Measurements from ENCODE around the gene LEPR. TPM values are rescaled to one million over a fixed set of nuclear protein-coding genes. Genes with fewer than 3 reads are reported as not detected.

The LEPR gene
- total RNA-seq, 1 experiment from 2014 or later: 5.3 TPM

DNA sequence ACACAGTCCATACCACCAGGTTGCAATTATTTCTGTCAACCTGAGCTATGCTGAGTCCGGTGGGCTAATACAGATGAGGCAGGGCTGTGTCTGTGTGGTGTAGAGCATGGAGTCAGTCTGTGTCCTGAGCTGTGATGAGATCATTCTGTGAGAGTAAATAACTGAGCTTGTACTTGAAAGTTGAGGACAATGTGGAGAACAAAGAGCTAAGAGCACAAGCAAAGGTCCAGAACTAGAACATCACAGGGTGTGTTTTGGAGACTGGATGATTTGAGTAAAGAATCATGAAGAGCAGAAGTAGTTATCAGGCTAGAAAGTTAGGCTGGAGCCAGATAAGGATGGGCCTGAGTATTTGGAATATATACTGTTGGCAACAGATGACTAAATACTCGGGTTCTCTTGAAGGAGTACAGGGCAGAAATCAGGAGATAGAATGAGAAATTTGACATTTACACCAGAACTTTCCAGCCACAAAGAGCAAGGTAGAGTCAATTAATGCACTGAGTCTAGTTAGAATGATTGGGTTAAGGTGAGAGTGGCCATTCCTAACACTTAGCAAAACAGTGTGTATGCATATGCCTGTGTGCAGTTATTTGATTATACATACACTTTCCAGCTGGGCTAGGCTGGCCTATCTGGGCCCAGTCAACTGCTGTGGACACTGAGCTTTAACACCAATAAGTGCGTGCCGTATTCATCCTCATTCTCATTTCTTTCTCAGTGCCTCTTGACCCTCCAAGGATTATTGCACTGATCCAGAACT, 48.8 kb downstream of the LEPR start:
- Mint-ChIP-seq H3K4me1 (peaks cover 4% of the 10 kb centered on the region), H3K9me3 (peaks cover 9% of the 10 kb centered on the region), H3K4me3 (no peak overlapping the region), H3K27me3 (ENCODE audit: low read depth) (no peaks in the 10 kb centered on the region), H3K27ac (no peak overlapping the region), H3K36me3 (0 out of 2 replicates have a peak, but pooled peaks cover 2% of the 10 kb centered on the region)
- TF ChIP-seq, protein P1, sequence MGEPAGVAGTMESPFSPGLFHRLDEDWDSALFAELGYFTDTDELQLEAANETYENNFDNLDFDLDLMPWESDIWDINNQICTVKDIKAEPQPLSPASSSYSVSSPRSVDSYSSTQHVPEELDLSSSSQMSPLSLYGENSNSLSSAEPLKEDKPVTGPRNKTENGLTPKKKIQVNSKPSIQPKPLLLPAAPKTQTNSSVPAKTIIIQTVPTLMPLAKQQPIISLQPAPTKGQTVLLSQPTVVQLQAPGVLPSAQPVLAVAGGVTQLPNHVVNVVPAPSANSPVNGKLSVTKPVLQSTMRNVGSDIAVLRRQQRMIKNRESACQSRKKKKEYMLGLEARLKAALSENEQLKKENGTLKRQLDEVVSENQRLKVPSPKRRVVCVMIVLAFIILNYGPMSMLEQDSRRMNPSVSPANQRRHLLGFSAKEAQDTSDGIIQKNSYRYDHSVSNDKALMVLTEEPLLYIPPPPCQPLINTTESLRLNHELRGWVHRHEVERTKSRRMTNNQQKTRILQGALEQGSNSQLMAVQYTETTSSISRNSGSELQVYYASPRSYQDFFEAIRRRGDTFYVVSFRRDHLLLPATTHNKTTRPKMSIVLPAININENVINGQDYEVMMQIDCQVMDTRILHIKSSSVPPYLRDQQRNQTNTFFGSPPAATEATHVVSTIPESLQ (CRISPR knock-in tag; IDR thresholded peaks at IDR 0.05): no peak
- no peak for TF ChIP-seq ATF1 (CRISPR knock-in tag; IDR thresholded peaks at IDR 0.05)
- TF ChIP-seq, protein P2, sequence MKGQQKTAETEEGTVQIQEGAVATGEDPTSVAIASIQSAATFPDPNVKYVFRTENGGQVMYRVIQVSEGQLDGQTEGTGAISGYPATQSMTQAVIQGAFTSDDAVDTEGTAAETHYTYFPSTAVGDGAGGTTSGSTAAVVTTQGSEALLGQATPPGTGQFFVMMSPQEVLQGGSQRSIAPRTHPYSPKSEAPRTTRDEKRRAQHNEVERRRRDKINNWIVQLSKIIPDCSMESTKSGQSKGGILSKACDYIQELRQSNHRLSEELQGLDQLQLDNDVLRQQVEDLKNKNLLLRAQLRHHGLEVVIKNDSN (CRISPR knock-in tag; IDR thresholded peaks at IDR 0.05): no peak
- no peak for TF ChIP-seq E2F4 (CRISPR knock-in tag; IDR thresholded peaks at IDR 0.05; ENCODE audit: borderline replicate concordance, low read depth)
- TF ChIP-seq NFATC4 (CRISPR knock-in tag; IDR thresholded peaks at IDR 0.05): no peak
- no peak for TF ChIP-seq OVOL2 (CRISPR knock-in tag; IDR thresholded peaks at IDR 0.05; ENCODE audit: borderline replicate concordance)
- TF ChIP-seq KAT7 (CRISPR knock-in tag; IDR thresholded peaks at IDR 0.05; ENCODE audit: borderline replicate concordance): no peak
- DNase-seq (ENCODE audit: low spot score): no peak
- ChIA-PET CTCF (interaction anchor here (2.1 kb wide), 1 partner anchor 10 kb away, joined by 13 read pairs; no protein-coding TSS in a partner anchor), POLR2A (no interaction called here)
- no peak for ATAC-seq

DNA sequence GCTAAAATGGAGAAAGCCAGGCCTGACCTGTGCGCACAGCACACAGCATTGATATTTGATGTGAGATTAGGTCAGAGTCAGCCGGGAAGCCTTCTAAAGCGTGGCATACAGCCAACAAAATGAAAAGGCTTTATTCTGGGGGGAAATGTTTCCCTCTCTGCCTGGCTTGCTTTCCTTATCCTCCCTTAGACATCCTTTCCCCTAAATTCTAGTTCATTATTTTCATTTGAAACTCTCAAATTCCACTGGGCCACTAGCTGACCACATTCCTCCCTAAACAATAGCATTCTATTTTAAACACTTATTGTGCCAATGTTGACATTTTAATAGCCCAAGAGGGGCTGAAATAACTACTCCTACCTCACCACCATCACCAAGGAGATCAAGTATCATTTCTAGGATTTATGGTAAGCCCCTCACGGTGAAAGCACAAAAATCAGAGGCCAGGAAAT, 49.4 kb downstream of the LEPR start:
- Mint-ChIP-seq H3K27me3 (ENCODE audit: low read depth) (no peaks in the 10 kb centered on the region), H3K36me3 (0 out of 2 replicates have a peak, but pooled peaks cover 2% of the 10 kb centered on the region), H3K9me3 (peaks cover 9% of the 10 kb centered on the region), H3K27ac (no peak overlapping the region), H3K4me3 (no peak overlapping the region), H3K4me1 (peaks cover 4% of the 10 kb centered on the region)
- DNase-seq (ENCODE audit: low spot score): no peak
- ATAC-seq: no peak
- ChIA-PET POLR2A (no interaction called here), CTCF (interaction anchor here (2.1 kb wide), 1 partner anchor 10 kb away, joined by 13 read pairs; no protein-coding TSS in a partner anchor)
- TF ChIP-seq, protein P3, sequence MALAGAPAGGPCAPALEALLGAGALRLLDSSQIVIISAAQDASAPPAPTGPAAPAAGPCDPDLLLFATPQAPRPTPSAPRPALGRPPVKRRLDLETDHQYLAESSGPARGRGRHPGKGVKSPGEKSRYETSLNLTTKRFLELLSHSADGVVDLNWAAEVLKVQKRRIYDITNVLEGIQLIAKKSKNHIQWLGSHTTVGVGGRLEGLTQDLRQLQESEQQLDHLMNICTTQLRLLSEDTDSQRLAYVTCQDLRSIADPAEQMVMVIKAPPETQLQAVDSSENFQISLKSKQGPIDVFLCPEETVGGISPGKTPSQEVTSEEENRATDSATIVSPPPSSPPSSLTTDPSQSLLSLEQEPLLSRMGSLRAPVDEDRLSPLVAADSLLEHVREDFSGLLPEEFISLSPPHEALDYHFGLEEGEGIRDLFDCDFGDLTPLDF (CRISPR knock-in tag; IDR thresholded peaks at IDR 0.05): no peak
- TF ChIP-seq ZNF423 (CRISPR knock-in tag; IDR thresholded peaks at IDR 0.05) (no peak), NFYB (CRISPR knock-in tag; conservative IDR thresholded peaks at IDR 0.05; ENCODE audit: low read depth) (no peak), CREM (CRISPR knock-in tag; IDR thresholded peaks at IDR 0.05) (no peak), ATF2 (CRISPR knock-in tag; IDR thresholded peaks at IDR 0.05; ENCODE audit: borderline replicate concordance, low read depth) (no peak), HMGA2 (CRISPR knock-in tag; IDR thresholded peaks at IDR 0.05) (no peak), ERG (CRISPR knock-in tag; IDR thresholded peaks at IDR 0.05) (no peak), ARID4B (CRISPR knock-in tag; IDR thresholded peaks at IDR 0.05; ENCODE audit: borderline replicate concordance) (no peak)

Measured in WTC11 (cell line).